Glomerular visceral epithelial cell (primary cell): Measurements from ENCODE around the gene PFN2.
"Not testable (repeated sequence)": the region's sequence is repeated elsewhere in the genome, so short reads cannot be mapped to it uniquely, and the experiment has no call there.

Experiments used
- DNase-seq: peaks from one replicate; pipeline ENCODE4 v3.0.0-alpha.2; 2016; ENCODE audit errors: extremely low spot score

The PFN2 gene

DNA sequence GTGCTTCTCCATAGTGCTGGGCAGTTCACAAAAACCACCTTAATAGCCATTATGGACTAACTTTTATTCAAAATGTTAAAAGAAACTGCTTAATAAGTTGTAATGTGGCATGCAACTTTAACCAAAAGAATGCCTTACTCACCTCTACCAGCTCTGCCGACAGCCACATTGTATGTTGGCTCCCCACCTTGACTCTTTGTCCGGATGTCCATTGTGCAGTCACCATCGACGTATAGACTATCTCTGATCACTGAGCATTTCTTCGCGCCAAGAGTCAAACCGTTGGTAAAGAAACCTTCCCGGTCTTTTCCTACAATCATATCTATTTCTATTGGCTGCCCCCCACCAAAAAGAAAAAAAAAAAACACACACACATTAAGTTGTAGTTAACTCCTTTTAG, 2.5 kb downstream of the PFN2 start:
- DNase-seq: peak; percentile 78

DNA sequence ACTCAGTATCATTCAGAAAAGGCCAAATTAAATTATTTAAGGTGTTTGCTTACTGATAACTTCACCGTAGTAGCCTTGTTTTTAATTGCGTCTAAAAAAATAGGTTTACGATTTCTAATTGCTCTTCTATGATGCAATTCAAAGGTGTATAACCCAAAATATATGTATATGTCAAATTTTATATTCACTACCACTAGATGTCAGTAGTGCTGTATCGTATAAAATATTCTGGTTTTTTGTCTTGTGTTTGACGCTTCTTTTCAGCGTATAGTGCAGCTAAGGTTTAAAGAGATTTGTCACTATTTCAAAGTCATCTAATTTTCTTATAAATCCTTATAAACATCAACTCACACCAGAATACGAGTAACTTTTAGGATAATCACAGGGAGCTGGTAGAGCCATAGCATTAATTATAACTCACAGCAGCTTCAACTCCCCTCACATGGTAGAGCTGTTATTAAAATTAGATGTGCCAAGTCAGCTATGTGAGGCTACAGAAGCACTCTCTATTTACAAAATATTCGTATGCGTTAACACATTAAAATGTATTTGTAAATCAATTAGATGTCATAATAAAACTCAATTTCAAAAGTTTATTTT, 3.5 kb downstream of the PFN2 start:
- peak; percentile 52 for DNase-seq

- no peak for DNase-seq
Observed at GRCh38 chr3:149965278-149965677, 5.4 kb downstream of the PFN2 start.

DNA sequence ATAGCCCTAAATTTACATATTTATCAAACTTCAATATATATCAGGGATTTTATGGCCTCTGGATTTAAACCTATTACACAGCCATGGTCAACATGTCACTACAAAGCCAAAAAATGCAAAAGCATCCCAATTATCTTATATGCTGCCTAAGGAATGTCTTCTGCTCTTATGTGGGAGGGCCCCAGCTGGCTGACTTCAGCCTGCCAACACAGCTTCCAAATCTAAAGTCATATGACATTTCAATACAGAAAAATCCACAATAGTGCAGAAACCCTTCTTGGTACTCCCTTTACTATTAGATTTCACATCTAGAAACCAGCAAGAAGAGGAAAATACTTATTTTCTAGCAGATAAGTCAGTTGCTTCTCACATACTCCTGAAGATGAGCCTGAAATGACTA, 6.4 kb downstream of the PFN2 start:
- DNase-seq: no peak

DNA sequence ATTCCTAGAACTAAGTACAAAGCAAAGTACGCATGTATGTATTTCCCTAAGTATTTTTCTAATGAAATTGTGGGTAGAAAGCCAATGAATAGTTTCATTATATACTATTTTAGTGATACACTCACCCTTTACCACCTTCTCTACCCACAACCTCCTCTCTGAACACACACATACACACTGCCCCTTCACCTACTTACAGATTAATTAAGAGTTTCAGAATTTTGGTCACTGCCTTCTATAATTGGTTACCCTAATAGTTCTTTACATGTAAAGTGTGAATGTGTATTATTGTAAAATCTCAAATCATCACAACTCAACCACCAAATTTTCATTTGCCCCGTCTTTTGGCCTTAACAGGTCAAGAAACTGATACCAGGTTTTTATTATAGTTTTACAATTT, 7.2 kb downstream of the PFN2 start:
- DNase-seq: no peak

- no peak for DNase-seq
Observed at GRCh38 chr3:149959443-149959842, 11.3 kb downstream of the PFN2 start.

- no peak for DNase-seq
Observed at GRCh38 chr3:149958171-149958796, 12.4 kb downstream of the PFN2 start.

GRCh38 chr3:149957361-149958125, 13.2 kb downstream of the PFN2 start:
- no peak for DNase-seq

DNA sequence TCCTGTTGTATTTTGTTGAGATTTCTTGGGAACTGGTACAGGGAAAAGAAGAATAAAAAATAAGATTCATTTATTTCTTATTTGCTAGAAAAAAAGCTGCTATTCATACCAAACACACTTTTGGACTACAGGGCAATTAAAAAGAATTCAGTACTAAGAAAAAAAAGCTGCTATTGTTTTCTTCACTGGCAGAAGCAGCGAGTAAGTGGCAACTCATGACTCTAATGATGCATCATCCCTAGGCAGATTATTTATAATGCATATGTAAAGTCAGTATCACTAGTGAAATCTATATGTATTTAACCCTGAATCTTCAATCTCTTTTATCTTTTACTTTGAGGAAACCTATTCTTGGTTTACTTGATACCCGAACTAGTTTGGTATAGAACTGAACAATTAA, 15.2 kb downstream of the PFN2 start:
- no peak for DNase-seq

DNA sequence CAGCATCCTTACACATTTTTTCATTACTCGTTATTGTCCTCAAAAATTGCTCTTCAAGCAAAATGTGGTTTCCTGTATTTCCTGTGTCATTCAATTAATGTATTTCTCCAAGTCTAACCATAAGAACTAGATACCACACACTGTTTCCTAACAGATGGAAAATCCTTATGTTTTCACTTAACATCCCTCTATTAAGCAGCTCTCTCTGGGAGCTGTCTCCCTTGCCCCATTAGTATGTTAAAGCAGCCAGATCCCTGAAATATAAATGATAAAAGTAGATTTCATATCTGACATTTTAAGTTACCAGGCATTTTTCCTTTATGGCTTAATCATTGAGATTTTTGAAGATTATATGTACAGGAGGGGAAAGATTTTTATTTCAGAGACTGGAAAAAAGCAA, 15.9 kb downstream of the PFN2 start:
- no peak for DNase-seq

GRCh38 chr3:149949181-149949580, 21.5 kb downstream of the PFN2 start:
- DNase-seq: no peak

GRCh38 chr3:149947231-149947630, 23.5 kb downstream of the PFN2 start:
- no peak for DNase-seq

- DNase-seq: not testable (repeated sequence)
Observed at GRCh38 chr3:149943966-149944365, 26.7 kb downstream of the PFN2 start.

DNA sequence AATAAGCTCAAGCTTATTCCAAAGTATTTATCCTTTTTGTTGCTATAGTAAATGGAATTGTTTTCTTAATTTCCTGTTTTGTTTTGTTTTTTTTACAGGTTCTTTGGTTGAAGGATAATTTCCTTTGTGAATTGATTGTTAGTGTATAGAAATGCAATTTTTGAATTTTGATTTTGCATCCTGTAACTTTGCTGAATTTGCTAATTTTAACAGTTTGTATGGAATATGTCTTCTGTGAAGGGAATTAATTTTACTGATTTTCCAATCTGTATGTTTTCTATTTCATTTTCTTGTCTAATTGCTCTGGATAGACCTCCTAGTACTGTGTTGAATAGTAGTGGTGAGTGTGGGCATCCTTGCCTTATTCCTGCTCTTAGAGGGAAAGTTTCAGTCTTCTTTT, 28.3 kb downstream of the PFN2 start:
- DNase-seq: no peak

DNA sequence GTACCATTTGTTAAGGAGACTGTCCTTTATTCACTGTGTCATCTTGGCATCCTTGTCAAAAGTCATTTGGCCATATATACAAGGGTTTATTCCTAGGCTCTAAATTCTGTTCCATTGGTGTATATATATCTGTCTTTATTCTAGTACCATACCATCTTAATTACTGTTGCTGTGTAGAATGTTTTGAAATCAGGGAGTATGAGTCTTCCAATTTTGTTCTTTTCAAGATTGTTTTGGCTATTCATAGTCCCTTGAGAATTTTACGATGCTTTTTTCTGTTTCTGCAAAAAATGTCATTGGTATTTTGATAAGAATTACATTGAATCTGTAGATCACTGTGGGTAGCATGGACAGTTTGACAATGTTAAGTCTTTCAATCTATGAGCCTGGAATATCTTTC, 28.7 kb downstream of the PFN2 start:
- no peak for DNase-seq

DNA sequence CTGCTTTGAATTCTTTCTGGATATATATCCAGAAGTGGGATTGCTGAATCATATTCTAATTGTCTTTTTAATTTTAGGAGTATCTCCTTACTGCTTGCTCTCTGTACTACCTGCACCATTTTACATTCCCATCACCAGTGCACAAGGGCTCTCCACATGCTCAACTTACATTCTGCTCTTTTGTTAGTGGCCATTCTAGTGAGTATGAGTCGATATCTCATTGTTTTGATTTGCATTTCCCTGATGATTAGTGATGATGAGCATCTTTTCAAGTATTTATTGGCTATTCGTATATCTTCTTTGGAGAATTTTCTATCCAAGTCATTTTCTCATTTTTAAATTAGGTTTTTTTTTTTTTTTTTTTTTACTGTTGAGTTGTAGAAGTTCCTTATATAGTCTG, 29.5 kb downstream of the PFN2 start:
- no peak for DNase-seq

DNA sequence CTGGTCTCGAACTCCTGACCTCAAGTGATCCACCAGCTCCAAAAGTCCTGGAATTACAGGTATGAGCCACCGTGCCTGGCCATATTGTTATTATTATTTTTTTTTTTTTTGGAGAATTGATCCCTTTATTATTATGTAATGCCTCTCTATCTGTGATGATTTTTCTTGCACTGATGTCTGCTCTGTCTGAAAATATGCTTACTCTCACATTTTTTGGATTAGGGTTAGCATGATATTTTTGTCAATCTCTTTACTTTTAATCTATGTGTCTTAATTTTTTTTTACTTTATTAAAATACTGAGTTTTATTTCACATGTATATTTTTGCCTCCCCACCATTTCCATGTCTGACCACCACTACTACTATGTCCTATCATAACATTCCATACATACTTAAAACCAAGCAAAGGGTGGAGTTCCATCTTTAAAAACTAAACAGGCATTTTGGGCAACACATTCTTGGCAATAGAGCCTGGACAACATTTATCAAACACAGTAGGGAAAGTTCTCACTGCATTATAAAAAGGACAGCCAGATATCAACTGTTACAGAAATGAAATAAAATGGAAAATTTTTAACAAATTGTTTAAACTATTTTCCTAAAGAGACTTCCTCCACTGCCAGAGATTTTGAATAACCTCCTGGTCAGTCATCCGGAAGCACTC, 32.2 kb downstream of the PFN2 start:
- not testable (repeated sequence) for DNase-seq

GRCh38 chr3:149936812-149937230, 33.9 kb downstream of the PFN2 start:
- DNase-seq: peak; percentile 37

DNA sequence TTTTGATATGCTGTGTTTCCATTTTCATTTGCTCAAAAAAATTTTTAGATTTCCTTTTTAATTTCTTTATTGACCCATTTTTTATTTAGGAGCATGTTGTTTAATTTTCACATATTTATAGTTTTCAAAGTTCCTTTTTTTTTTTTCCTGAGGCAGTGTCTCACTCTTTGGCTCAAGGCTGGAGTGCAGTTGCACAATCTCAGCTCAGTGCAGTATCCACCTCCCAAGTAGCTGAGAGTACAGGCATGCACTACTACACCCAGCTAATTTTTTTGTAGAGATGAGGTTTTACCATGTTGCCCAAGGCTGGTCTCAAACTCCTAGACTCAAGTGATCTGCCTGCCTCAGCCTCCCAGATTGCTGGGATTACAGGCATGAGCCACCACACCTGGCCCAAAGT, 36.2 kb downstream of the PFN2 start:
- DNase-seq: no peak

DNA sequence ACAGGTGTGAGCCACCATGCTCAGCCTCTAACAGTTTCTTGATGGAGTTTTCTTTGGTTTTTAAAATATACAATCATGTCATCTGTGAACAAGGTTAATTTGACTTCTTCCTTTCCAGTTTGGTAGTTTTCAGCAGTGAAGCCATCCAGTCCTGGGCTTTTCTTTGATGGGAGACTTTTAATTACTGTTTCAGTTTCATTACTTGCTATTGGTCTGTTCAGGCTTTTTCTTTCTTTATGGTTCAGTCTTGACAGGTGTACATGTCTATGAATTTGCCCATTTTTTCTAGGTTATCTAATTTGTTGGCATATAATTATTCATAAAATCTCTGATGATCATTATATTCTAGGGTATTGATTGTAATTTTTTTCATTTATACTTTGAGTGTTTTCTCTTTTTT, 36.8 kb downstream of the PFN2 start:
- no peak for DNase-seq

GRCh38 chr3:149933008-149933407, 37.7 kb downstream of the PFN2 start:
- no peak for DNase-seq

DNA sequence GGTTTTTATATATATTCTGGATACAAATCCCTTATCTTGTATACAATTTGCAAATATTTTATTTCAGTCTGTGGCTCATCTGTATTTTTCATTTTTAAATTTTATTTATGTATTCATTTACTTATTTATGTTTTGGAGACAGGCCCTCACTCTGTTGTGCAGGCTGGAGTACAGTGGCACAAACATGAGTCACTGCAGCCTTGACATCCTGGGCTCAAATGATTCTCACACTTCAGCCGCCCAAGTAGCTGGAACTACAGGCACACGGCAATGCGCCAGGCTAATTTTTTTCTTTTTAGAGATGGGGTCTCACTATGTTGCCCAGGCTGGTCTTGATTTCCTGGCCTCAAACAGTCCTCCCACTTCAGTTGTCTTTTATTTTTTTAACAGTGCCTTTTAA, 50.6 kb downstream of the PFN2 start:
- DNase-seq: no peak

DNA sequence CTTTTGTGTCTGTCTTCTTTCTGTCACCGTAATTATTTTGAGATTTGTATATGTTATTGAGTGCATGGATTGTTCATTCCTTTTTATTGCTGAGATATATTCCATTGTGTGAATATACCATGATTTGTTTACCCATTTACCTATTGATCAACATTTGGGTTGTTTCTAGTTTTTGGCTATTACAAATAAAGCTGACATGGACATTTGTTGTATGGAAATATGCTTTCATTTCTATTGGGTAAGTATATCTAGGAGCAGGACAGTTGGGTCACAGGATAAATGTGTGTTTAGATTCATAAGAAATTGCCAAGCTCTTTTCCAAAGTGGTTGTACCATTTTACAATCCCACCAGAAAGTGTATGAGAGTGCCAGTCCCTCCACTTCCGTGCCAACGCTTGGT, 51.2 kb downstream of the PFN2 start:
- DNase-seq: no peak
